Duodenal mucosa (tissue), 2 donors: ENCODE data around the gene ALK.

ENCODE experiments used
- H3K27ac ChIP-seq: one replicate; pipeline ENCODE4 v1.7.0; 2013; ENCODE audit warnings: low read depth, low read length
- H3K27me3 ChIP-seq, 2 donors: one replicate each; pipeline ENCODE4 v1.7.0; 2013; ENCODE audit warnings: low read length in 2 of 2, control low read depth in 1 of 2; ENCODE audit not compliant: insufficient read depth in 2 of 2, control insufficient read depth in 1 of 2
- H3K36me3 ChIP-seq, 2 donors: one replicate each; pipeline ENCODE4 v1.7.0; 2013; ENCODE audit warnings: low read length in 2 of 2, control low read depth in 1 of 2; ENCODE audit not compliant: insufficient read depth in 2 of 2, control insufficient read depth in 1 of 2
- H3K4me1 ChIP-seq, 2 donors: one replicate each; pipeline ENCODE4 v1.7.0; 2013; ENCODE audit warnings: low read length in 2 of 2, control low read depth in 1 of 2; ENCODE audit not compliant: insufficient read depth in 2 of 2, control insufficient read depth in 1 of 2
- H3K4me3 ChIP-seq, 2 donors: one replicate each; pipeline ENCODE4 v1.7.0; 2013; ENCODE audit warnings: low read length in 2 of 2, low read depth in 1 of 2
- H3K9ac ChIP-seq, 2 donors: one replicate each; pipeline ENCODE4 v1.7.0; 2013; ENCODE audit warnings: low read length in 2 of 2, low read depth in 1 of 2
- H3K9me3 ChIP-seq, 2 donors: one replicate each; pipeline ENCODE4 v1.7.0; 2013; ENCODE audit warnings: low read length in 2 of 2, control low read depth in 1 of 2; ENCODE audit not compliant: control insufficient read depth in 1 of 2

Gene ALK

GRCh38 chr2:29659178-29659577 is 262.2 kb downstream of the ALK start:
- no peaks in the 10 kb centered on the region for H3K4me1 ChIP-seq
- no peak overlapping the region for H3K4me3 ChIP-seq
- H3K9ac ChIP-seq, result no peak overlapping the region
- no peaks in the 10 kb centered on the region for H3K36me3 ChIP-seq
- H3K27me3 ChIP-seq, result no peaks in the 10 kb centered on the region
- H3K27ac ChIP-seq, result no peak overlapping the region
- no peaks in the 10 kb centered on the region for H3K9me3 ChIP-seq

DNA sequence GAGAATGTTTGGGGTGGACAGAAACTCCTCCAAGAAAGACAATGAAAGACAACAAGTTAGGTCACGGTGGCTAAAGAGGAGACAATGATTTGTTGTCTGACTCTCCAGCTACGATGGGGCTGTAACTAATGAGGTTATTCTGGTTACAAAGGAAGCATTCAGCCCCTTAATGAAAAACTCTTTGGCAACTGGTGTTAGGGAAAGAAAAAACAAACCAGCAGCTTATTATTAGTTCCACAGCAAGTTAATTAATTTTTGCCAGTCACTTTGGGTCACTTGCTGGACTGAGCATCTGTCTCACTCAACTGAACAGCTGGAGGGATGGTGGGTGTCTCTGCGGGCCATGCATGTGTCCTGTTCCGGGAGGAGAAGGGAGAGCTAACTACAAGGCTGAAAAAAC is 263.7 kb downstream of the ALK start:
- Histone ChIP-seq H3K27me3 (no peaks in the 10 kb centered on the region), H3K36me3 (no peaks in the 10 kb centered on the region), H3K9ac (no peak overlapping the region), H3K4me1 (no peaks in the 10 kb centered on the region), H3K9me3 (no peaks in the 10 kb centered on the region), H3K27ac (no peak overlapping the region), H3K4me3 (no peak overlapping the region)

- Histone ChIP-seq H3K9me3 (no peaks in the 10 kb centered on the region), H3K4me3 (no peak overlapping the region), H3K9ac (no peak overlapping the region), H3K27ac (no peak overlapping the region), H3K4me1 (no peaks in the 10 kb centered on the region), H3K36me3 (no peaks in the 10 kb centered on the region), H3K27me3 (no peaks in the 10 kb centered on the region)
Measured at GRCh38 chr2:29655391-29656086, 265.8 kb downstream of the ALK start.

GRCh38 chr2:29650631-29651097 is 270.7 kb downstream of the ALK start:
- Histone ChIP-seq H3K27me3 (no peaks in the 10 kb centered on the region), H3K36me3 (no peaks in the 10 kb centered on the region), H3K9ac (no peak overlapping the region), H3K9me3 (peaks cover 0 to 2% of the 10 kb centered on the region in 2 donors), H3K4me1 (no peaks in the 10 kb centered on the region), H3K4me3 (no peak overlapping the region), H3K27ac (no peak overlapping the region)

DNA sequence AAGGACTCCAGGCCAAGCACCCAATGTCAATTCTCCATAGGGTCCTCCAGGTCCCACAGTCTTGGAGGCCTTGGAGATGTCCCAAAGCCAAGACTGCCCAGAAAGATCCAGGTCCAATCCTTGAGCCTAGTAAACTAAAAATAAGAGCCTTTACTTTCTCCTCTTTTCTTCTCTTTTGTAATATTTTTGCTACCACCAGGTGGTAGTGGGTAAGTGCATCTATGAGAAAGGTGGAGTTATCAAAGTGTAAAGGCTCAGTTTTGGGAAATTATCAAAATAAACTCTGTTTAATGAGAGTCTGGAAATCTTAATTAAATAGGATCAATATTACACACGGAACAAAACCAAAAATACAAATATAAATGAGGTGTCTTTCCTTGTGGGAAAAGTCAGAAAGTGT is 276.4 kb downstream of the ALK start:
- Histone ChIP-seq H3K4me1 (no peaks in the 10 kb centered on the region), H3K9ac (no peak overlapping the region), H3K27ac (no peak overlapping the region), H3K4me3 (no peak overlapping the region), H3K27me3 (no peaks in the 10 kb centered on the region), H3K9me3 (peaks cover 0 to 2% of the 10 kb centered on the region in 2 donors), H3K36me3 (no peaks in the 10 kb centered on the region)

- Histone ChIP-seq H3K36me3 (no peaks in the 10 kb centered on the region), H3K4me1 (no peaks in the 10 kb centered on the region), H3K4me3 (no peak overlapping the region), H3K9ac (no peak overlapping the region), H3K9me3 (no peaks in the 10 kb centered on the region), H3K27me3 (no peaks in the 10 kb centered on the region), H3K27ac (no peak overlapping the region)
Measured at GRCh38 chr2:29643196-29643595, 278.2 kb downstream of the ALK start.

- no peaks in the 10 kb centered on the region for H3K4me1 ChIP-seq
- no peak overlapping the region for H3K27ac ChIP-seq
- no peak overlapping the region for H3K4me3 ChIP-seq
- H3K36me3 ChIP-seq, result no peaks in the 10 kb centered on the region
- no peak overlapping the region for H3K9ac ChIP-seq
- H3K9me3 ChIP-seq, result no peaks in the 10 kb centered on the region
- H3K27me3 ChIP-seq, result no peaks in the 10 kb centered on the region
Measured at GRCh38 chr2:29640360-29640759, 281.0 kb downstream of the ALK start.

- Histone ChIP-seq H3K9ac (no peak overlapping the region), H3K27ac (no peak overlapping the region), H3K4me1 (no peaks in the 10 kb centered on the region), H3K36me3 (no peaks in the 10 kb centered on the region), H3K9me3 (no peaks in the 10 kb centered on the region), H3K27me3 (no peaks in the 10 kb centered on the region), H3K4me3 (no peak overlapping the region)
Measured at GRCh38 chr2:29638641-29639040, 282.7 kb downstream of the ALK start.

DNA sequence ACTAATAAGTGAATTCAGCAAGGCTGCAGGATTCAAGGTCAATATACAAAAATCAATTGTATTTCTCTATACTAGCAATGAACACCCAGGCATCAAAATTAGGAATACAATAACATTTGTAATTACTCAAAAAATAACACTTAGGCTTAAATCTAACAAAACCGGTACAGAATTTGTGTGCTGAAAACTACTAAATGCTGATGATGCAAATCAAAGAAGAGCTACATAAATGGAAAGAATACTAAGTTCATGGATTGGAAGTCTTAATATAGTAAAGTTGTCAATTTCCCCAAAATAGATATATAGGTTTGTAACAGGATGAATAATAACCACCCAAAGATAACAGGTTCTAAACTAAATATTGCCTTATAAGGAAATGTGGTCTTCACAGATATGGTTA is 286.5 kb downstream of the ALK start:
- no peaks in the 10 kb centered on the region for H3K4me1 ChIP-seq
- H3K36me3 ChIP-seq, result no peaks in the 10 kb centered on the region
- no peaks in the 10 kb centered on the region for H3K27me3 ChIP-seq
- H3K9ac ChIP-seq, result no peak overlapping the region
- H3K9me3 ChIP-seq, result no peaks in the 10 kb centered on the region
- no peak overlapping the region for H3K27ac ChIP-seq
- H3K4me3 ChIP-seq, result no peak overlapping the region

GRCh38 chr2:29632018-29632417 is 289.4 kb downstream of the ALK start:
- no peaks in the 10 kb centered on the region for H3K4me1 ChIP-seq
- H3K9me3 ChIP-seq, result no peaks in the 10 kb centered on the region
- H3K27ac ChIP-seq, result no peak overlapping the region
- H3K36me3 ChIP-seq, result no peaks in the 10 kb centered on the region
- H3K4me3 ChIP-seq, result no peak overlapping the region
- peaks cover 0 to 3% of the 10 kb centered on the region in 2 donors for H3K27me3 ChIP-seq
- no peak overlapping the region for H3K9ac ChIP-seq
